ENCODE data around the gene CSKMT. TPM values are rescaled to one million over a fixed set of nuclear protein-coding genes. Genes with fewer than 3 reads are reported as not detected.

CSKMT gene
- total RNA-seq, 1 donor, result 11.2 TPM

GRCh38 chr11:62652161-62653006 is 12.7 kb upstream of the CSKMT start:
- H3K36me3 ChIP-seq (ENCODE audit: insufficient read depth, low read length), result peaks cover 19% of the 10 kb centered on the region
- H3K79me2 ChIP-seq (ENCODE audit: insufficient read depth, low read length), result peaks cover 33% of the 10 kb centered on the region
- peaks cover 13% of the 10 kb centered on the region for H3K4me1 ChIP-seq (ENCODE audit: insufficient read depth, low read length)
- H3K4me3 ChIP-seq (ENCODE audit: insufficient read depth, low read length), result peak overlapping the region; percentile 96
- TF ChIP-seq CTCF (IDR thresholded peaks at IDR 0.05; ENCODE audit: extremely low read depth, low read depth, low read length), result no peak
- H3K27ac ChIP-seq (ENCODE audit: low read depth, low read length), result peak overlapping the region; percentile 88
- no peaks in the 10 kb centered on the region for H3K9me3 ChIP-seq (ENCODE audit: low read depth, low read length)
- H3K27me3 ChIP-seq (ENCODE audit: insufficient read depth, low read length), result no peaks in the 10 kb centered on the region
- peak; percentile 41 for DNase-seq (ENCODE audit: insufficient read length, low spot score, missing footprints)
- H3K4me2 ChIP-seq (ENCODE audit: insufficient read depth, low read length), result peak overlapping the region; percentile 94
- peaks cover 4% of the 10 kb centered on the region for H4K20me1 ChIP-seq (ENCODE audit: insufficient read depth, low read length)
- H2AFZ ChIP-seq (ENCODE audit: low read length), result peak overlapping the region; percentile 99

- TF ChIP-seq CTCF (IDR thresholded peaks at IDR 0.05; ENCODE audit: extremely low read depth, low read depth, low read length), result no peak
- H2AFZ ChIP-seq (ENCODE audit: low read length), result peak overlapping the region; percentile 27
- peaks cover 32% of the 10 kb centered on the region for H3K79me2 ChIP-seq (ENCODE audit: insufficient read depth, low read length)
- H4K20me1 ChIP-seq (ENCODE audit: insufficient read depth, low read length), result no peaks in the 10 kb centered on the region
- peaks cover 13% of the 10 kb centered on the region for H3K4me1 ChIP-seq (ENCODE audit: insufficient read depth, low read length)
- H3K4me2 ChIP-seq (ENCODE audit: insufficient read depth, low read length), result no peak overlapping the region
- no peak overlapping the region for H3K4me3 ChIP-seq (ENCODE audit: insufficient read depth, low read length)
- no peak for DNase-seq (ENCODE audit: insufficient read length, low spot score, missing footprints)
- no peaks in the 10 kb centered on the region for H3K9me3 ChIP-seq (ENCODE audit: low read depth, low read length)
- H3K27me3 ChIP-seq (ENCODE audit: insufficient read depth, low read length), result no peaks in the 10 kb centered on the region
- H3K36me3 ChIP-seq (ENCODE audit: insufficient read depth, low read length), result peaks cover 6% of the 10 kb centered on the region
- H3K27ac ChIP-seq (ENCODE audit: low read depth, low read length), result no peak overlapping the region
These were observed 10.8 kb upstream of the CSKMT start for GRCh38 chr11:62654297-62654696.

- Histone ChIP-seq H3K27ac (ENCODE audit: low read depth, low read length) (no peak overlapping the region), H3K79me2 (ENCODE audit: insufficient read depth, low read length) (peaks cover 12% of the 10 kb centered on the region), H4K20me1 (ENCODE audit: insufficient read depth, low read length) (no peaks in the 10 kb centered on the region), H3K27me3 (ENCODE audit: insufficient read depth, low read length) (no peaks in the 10 kb centered on the region), H3K4me1 (ENCODE audit: insufficient read depth, low read length) (peaks cover 8% of the 10 kb centered on the region), H3K36me3 (ENCODE audit: insufficient read depth, low read length) (no peaks in the 10 kb centered on the region), H2AFZ (ENCODE audit: low read length) (no peak overlapping the region), H3K4me2 (ENCODE audit: insufficient read depth, low read length) (no peak overlapping the region), H3K4me3 (ENCODE audit: insufficient read depth, low read length) (no peak overlapping the region), H3K9me3 (ENCODE audit: low read depth, low read length) (no peaks in the 10 kb centered on the region)
- TF ChIP-seq CTCF (IDR thresholded peaks at IDR 0.05; ENCODE audit: extremely low read depth, low read depth, low read length), result no peak
- peak; percentile 23 for DNase-seq (ENCODE audit: insufficient read length, low spot score, missing footprints)
These were observed 8.2 kb upstream of the CSKMT start for GRCh38 chr11:62656796-62657429.

Measured in osteoblast (primary cell).